ENCODE results near the gene CIT. TPM values are rescaled to one million over a fixed set of nuclear protein-coding genes. Genes with fewer than 3 reads are reported as not detected.
"Not testable (repeated sequence)": the region's sequence is repeated elsewhere in the genome, so short reads cannot be mapped to it uniquely, and the experiment has no call there.

CIT gene
- total RNA-seq, 1 experiment from 2014 or later, result 11.3 TPM

- in situ Hi-C loops (cut with HindIII; ENCODE audit: low sequenced_read_pairs), result no loop called here
- no peak for DNase-seq (ENCODE audit: low spot score)
Observed at GRCh38 chr12:119668324-119668841, 208.7 kb downstream of the CIT start.

GRCh38 chr12:119667577-119668323 lies 209.4 kb downstream of the CIT start, which contains the start of gene PRKAB1:
TSS of gene PRKAB1 (plus strand) at chr12:119668133. CDS start at chr12:119668245, 112 bp downstream.
- DNase-seq (ENCODE audit: low spot score), result peak; percentile 96
- in situ Hi-C loops (cut with HindIII; ENCODE audit: low sequenced_read_pairs), result no loop called here

GRCh38 chr12:119666900-119667576 lies 210.1 kb downstream of the CIT start:
- in situ Hi-C loops (cut with HindIII; ENCODE audit: low sequenced_read_pairs), result no loop called here

GRCh38 chr12:119666226-119666795 lies 210.8 kb downstream of the CIT start:
- no peak for DNase-seq (ENCODE audit: low spot score)
- in situ Hi-C loops (cut with HindIII; ENCODE audit: low sequenced_read_pairs), result no loop called here

More at GRCh38 chr12:119666900-119667576, 210.1 kb downstream of the CIT start:
- no peak for DNase-seq (ENCODE audit: low spot score)

GRCh38 chr12:119665164-119665929 lies 211.8 kb downstream of the CIT start:
- in situ Hi-C loops (cut with HindIII; ENCODE audit: low sequenced_read_pairs), result no loop called here
- no peak for DNase-seq (ENCODE audit: low spot score)

- in situ Hi-C loops (cut with HindIII; ENCODE audit: low sequenced_read_pairs), result no loop called here
Observed at GRCh38 chr12:119664642-119665041, 212.5 kb downstream of the CIT start.

GRCh38 chr12:119661882-119662281 lies 215.2 kb downstream of the CIT start:
- in situ Hi-C loops (cut with HindIII; ENCODE audit: low sequenced_read_pairs), result no loop called here
- DNase-seq (ENCODE audit: low spot score), result no peak

More at GRCh38 chr12:119664642-119665041, 212.5 kb downstream of the CIT start:
- no peak for DNase-seq (ENCODE audit: low spot score)

GRCh38 chr12:119660076-119660475 lies 217.0 kb downstream of the CIT start:
- DNase-seq (ENCODE audit: low spot score), result no peak
- in situ Hi-C loops (cut with HindIII; ENCODE audit: low sequenced_read_pairs), result no loop called here

GRCh38 chr12:119659289-119659897 lies 217.7 kb downstream of the CIT start:
- in situ Hi-C loops (cut with HindIII; ENCODE audit: low sequenced_read_pairs), result no loop called here
- DNase-seq (ENCODE audit: low spot score), result peak; percentile 28

GRCh38 chr12:119658166-119658565 lies 219.0 kb downstream of the CIT start:
- in situ Hi-C loops (cut with HindIII; ENCODE audit: low sequenced_read_pairs); DNase-seq (ENCODE audit: low spot score): not testable (repeated sequence)

- in situ Hi-C loops (cut with HindIII; ENCODE audit: low sequenced_read_pairs); DNase-seq (ENCODE audit: low spot score): not testable (repeated sequence)
Observed at GRCh38 chr12:119657001-119657400, 220.1 kb downstream of the CIT start.

- in situ Hi-C loops (cut with HindIII; ENCODE audit: low sequenced_read_pairs), result no loop called here
- no peak for DNase-seq (ENCODE audit: low spot score)
Observed at GRCh38 chr12:119652665-119653064, 224.5 kb downstream of the CIT start.

- no peak for DNase-seq (ENCODE audit: low spot score)
- in situ Hi-C loops (cut with HindIII; ENCODE audit: low sequenced_read_pairs), result no loop called here
Observed at GRCh38 chr12:119649202-119649808, 227.8 kb downstream of the CIT start.

GRCh38 chr12:119645535-119646059 lies 231.5 kb downstream of the CIT start:
- in situ Hi-C loops (cut with HindIII; ENCODE audit: low sequenced_read_pairs), result no loop called here
- DNase-seq (ENCODE audit: low spot score), result no peak

GRCh38 chr12:119644930-119645329 lies 232.2 kb downstream of the CIT start:
- in situ Hi-C loops (cut with HindIII; ENCODE audit: low sequenced_read_pairs), result no loop called here
- no peak for DNase-seq (ENCODE audit: low spot score)

GRCh38 chr12:119642986-119643385 lies 234.1 kb downstream of the CIT start:
- in situ Hi-C loops (cut with HindIII; ENCODE audit: low sequenced_read_pairs), result no loop called here
- no peak for DNase-seq (ENCODE audit: low spot score)

Measured in G401 (cell line).